Fibroblast of the conjunctiva (primary cell): ENCODE results near the gene TSPAN18.

Experiments
- DNase-seq: peaks from one replicate; pipeline ENCODE4 v3.0.0-alpha.2; 2010; ENCODE audit warnings: low read depth

TSPAN18 gene

GRCh38 chr11:44759743-44760476 lies 33.1 kb downstream of the TSPAN18 start:
- DNase-seq, result no peak

GRCh38 chr11:44760477-44760872 lies 33.7 kb downstream of the TSPAN18 start:
- DNase-seq, result no peak

DNA sequence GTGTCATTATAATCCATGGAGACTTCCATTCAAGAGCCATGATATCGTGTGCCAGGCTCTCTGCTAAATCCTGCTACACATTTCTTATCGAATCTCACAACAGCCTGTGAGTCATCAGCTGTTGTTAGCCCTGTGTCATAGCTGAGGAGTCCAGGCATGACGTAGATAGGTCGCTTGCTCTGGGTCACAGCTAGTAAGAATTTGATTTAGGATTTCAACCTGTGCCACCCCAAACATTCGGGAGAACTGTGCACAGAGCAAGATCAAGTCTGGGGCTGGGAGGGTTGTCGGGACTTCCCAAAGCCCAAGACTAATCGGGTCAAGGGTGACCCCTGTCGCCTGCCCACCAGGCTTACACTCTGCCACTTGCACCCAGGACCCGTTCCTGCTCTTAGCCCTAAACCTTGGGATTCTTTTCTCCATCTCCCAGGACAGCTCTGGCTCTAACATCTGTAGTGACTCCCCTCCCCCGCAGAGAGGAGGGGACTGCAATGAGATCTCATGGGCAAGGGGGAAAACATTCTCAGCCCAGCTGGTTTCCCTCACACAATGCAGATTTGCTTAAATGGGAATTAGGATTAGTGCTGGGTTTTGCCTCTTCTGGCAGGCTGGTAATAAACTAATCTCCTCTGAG lies 34.3 kb downstream of the TSPAN18 start:
- no peak for DNase-seq

- no peak for DNase-seq
Observed at GRCh38 chr11:44761551-44761961, 34.8 kb downstream of the TSPAN18 start.

GRCh38 chr11:44763121-44763820 lies 36.5 kb downstream of the TSPAN18 start:
- no peak for DNase-seq

DNA sequence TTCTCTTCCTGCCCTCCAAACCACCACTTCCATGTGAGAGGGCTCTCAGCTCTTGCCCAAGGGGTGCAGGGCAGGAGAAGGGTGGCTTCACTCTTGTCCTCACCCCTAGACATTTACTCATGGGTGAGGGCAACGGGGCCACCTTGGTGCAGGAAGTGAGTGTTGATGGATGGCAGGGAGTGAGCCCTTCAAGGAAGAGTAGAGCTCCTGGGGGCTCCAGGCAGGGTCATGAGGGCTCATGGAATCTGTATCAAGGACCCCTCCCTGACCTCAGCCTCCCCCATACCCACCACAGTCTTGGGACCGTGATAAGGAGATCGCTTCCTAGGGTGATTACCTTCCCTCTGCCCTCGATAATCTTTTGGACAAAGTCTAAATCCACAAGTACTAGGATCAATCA lies 37.8 kb downstream of the TSPAN18 start:
- no peak for DNase-seq

- DNase-seq, result no peak
Observed at GRCh38 chr11:44765026-44765595, 38.3 kb downstream of the TSPAN18 start.

- no peak for DNase-seq
Observed at GRCh38 chr11:44765676-44766075, 38.9 kb downstream of the TSPAN18 start.

- no peak for DNase-seq
Observed at GRCh38 chr11:44766112-44766971, 39.6 kb downstream of the TSPAN18 start.

DNA sequence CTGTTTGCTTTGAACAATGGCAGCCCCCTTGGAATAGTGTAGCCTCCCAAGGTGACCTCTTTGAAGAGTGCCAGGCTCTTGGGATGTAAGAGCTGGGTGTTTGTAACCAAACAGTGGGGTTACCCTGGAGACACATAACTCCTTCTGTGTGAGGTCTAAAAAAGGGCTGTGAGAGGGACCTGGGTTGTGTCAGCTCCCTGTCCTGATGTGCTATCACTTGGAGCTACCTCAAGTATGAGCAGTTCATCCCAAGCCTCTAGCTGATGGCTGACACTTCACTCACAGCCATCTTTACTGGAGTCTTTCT lies 40.2 kb downstream of the TSPAN18 start:
- no peak for DNase-seq

DNA sequence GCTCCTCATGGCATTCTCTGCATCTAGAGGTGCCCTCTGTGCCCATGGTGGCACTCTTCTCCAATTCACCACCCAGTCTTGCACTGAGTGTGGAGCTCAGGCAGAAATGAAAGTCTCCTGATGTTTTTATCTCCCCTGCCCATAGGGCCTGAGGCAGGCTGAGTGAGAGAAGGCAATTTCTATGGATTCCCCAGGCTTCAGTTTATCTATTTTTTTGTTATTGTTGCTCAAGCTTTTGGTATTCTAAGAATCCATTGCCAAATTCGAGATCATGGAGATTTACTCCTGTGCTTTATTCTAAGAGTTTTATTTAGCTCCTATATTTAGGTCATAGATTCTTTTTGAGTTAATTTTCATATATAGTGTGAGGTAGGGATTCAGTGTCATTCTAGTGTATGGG lies 40.7 kb downstream of the TSPAN18 start:
- DNase-seq, result no peak

DNA sequence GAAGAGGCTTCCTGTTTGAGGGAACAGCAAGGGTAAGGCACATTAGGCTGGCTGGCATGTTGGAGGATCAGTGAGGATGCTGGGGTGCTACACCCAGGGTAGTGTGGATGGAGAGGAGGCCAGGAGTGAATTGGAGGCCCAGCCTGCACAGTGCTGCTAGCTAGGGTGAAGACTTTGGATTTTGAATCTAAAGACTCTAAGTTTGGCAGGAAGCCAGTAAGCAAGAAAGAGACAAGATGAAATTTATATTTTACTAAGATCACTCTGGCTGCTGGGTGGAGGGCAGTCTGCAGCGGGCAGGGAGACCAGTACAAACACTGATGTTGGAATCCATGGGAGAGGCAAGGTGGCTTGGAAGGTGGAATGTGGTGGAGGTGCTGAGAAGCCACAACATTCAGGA lies 43.6 kb downstream of the TSPAN18 start:
- no peak for DNase-seq

DNA sequence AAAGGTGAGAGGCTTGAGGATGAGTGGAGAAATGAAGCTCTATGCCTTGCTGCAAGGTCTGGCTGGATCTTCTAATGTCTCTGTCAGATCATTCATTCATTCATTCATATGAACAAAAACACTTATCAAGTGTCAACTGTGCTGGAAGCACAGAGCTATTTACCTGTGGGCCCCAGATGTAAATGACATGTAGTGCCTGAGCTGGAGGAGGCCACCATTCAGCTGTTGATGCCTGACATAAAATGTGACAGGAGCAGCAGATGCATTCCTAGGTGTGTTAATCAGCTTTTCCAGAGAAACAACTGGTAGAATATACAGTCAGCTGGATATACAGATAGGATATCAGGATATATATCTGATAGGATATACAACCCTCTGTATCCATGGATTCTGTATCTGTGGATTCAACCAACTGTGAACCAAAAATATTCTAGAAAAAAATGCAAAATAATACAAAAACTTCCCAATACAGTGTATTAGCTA lies 44.5 kb downstream of the TSPAN18 start:
- DNase-seq, result no peak

- no peak for DNase-seq
Observed at GRCh38 chr11:44771841-44772240, 45.1 kb downstream of the TSPAN18 start.

DNA sequence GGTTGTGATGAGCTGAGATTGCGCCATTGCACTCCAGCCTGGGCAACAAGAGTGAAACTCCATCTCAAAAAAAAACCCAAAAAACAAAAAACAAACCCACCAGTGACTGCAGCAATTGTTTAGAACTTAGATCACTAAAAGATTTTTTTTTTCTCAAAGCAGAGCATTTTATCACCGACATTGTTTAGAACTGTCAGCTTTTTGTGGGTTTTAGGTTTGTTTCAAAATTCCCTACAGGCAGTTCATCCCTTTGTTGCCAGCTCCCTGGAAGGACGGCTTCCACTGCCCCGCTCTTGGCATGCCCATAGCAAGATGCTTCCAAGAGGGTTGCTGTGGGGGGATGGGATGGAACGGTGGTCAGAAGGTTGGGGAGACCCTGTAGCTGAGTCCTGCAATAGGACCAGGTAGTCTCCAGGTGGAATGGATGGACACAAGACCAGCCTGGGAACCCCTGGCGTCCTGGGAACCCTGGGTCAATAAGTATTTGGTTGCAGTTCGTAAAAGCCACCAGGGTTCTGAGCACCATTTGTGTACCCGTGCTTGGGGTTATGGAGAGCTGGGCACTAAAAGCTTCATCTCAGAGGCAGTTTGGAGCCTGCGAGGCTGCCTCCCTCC lies 46.7 kb downstream of the TSPAN18 start:
- DNase-seq, result no peak

DNA sequence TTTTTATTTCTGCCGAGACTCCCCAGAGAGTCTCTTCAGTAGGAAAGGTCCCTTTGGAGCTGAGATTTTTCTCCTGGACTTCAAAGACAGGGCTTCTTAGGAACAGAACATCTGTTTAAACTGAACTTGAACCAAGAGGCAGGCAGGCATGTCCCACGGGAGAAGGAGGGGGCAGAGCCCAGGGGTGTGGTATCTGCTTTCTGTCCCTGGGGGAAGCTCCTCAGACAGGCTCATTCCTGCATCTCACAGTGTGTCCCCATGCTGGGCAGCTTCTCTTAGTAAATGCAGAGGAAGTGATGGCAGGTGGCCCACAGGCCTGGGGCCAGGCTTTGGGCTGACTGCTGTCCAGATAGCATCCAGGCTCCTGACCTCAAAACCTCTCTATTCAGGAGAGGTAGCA lies 47.3 kb downstream of the TSPAN18 start:
- no peak for DNase-seq

DNA sequence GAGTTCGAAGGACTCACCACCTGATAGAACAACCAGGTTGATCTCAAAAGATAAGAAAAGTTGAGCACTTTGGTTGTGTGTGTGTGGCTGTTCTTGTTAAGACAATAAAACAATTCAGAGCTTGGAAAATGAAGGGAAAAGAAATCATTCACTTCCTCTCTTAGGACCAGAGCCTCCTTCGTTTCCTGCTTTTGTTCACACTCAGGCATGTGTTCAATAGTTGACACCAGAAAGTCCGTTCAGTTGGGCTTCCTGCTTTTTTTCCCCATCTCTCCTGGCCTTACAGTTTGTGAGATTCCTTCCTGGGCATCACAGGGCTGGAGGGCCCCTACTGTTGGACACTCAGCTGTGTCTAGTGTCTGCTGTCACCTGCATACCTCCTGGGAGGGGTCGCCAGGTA lies 48.0 kb downstream of the TSPAN18 start:
- DNase-seq, result no peak

DNA sequence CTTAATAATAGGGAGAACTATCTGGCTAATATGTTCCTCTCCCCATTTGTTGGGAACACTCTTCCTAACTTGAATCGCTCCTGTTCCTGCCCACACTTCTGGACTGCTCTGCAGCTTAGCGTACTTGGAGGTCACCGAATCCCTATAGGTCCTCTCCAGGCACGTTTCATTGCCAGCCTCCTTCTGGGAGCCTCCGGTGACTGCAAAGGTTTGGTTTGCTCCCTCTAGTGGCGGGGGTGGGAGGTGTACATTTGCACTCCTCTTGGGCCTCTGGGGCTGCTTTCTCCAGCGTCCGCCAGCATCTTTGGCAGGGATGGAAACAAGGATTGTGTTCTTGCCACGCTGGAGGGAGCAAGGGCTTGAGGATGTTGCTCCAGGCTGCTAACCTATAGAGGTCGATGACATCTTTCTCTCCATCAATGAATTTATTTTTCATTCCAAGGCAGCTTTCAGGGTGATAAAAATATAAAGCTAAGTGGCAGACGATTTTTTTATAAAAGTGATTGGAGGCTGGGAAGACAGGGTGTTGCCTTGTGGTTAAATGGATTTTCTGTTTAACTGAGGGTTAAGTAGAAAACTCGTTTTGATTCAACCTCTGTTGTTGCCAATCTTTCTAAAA lies 48.7 kb downstream of the TSPAN18 start:
- DNase-seq, result no peak

GRCh38 chr11:44775985-44776446 lies 49.3 kb downstream of the TSPAN18 start:
- DNase-seq, result no peak

- DNase-seq, result no peak
Observed at GRCh38 chr11:44776551-44777208, 49.9 kb downstream of the TSPAN18 start.
